Frontal cortex (tissue), 4 donors: ENCODE data around the gene KRT86. TPM values are rescaled to one million over a fixed set of nuclear protein-coding genes. Genes with fewer than 3 reads are reported as not detected.
"Not testable (repeated sequence)": the region's sequence is repeated elsewhere in the genome, so short reads cannot be mapped to it uniquely, and the experiment has no call there.

Source experiments
- DNase-seq, 2 donors: peaks; one replicate each; pipeline ENCODE4 v3.0.0; 2012; ENCODE audit warnings: low spot score in 2 of 2
- FAIRE-seq: peaks from 2 replicates; lab custom pipeline; 2012; peaks lifted over from hg19 to GRCh38; lab: Jason Lieb, UNC
- total RNA-seq: library from RNA; depleted of rRNA; stranded (reverse); fragments of >200 nt; gene quantifications from one replicate; pipeline ENCODE4 v1.2.3, GENCODE V29; 2014
- donor health status: control.
- donor health status: control.
- donor health status: control.

KRT86 gene
- total RNA-seq, 1 donor from 2014 or later, result under 0.01 TPM

DNA sequence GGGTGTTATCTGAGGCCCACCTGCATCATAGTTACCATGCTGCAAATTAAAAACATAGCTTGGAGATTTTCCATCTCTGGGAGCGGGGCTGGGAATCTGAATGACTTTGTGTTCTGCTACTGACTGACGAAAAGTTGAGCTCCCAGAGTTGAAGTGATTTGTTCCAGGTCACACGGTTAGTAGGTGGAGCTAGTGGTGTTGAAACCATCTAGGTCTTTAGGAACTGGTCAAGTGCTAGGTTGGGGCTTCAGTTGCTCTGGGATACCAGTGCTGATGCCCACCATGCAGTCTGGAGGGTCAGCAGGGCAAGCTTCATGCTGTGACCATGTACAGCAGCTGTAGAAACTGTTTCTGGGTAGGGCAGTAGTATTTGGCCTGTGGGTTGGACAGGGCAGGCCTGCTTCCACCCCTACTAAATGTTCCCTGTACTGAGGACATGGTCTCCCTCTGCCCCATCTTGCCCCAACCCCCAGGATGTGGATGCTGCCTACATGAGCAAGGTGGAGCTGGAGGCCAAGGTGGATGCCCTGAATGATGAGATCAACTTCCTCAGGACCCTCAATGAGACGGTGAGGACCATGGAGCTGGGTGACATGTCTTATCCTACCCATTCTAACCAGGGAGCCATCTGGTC, 36.1 kb upstream of the KRT86 start:
- DNase-seq (no peak), FAIRE-seq (no peak)

DNA sequence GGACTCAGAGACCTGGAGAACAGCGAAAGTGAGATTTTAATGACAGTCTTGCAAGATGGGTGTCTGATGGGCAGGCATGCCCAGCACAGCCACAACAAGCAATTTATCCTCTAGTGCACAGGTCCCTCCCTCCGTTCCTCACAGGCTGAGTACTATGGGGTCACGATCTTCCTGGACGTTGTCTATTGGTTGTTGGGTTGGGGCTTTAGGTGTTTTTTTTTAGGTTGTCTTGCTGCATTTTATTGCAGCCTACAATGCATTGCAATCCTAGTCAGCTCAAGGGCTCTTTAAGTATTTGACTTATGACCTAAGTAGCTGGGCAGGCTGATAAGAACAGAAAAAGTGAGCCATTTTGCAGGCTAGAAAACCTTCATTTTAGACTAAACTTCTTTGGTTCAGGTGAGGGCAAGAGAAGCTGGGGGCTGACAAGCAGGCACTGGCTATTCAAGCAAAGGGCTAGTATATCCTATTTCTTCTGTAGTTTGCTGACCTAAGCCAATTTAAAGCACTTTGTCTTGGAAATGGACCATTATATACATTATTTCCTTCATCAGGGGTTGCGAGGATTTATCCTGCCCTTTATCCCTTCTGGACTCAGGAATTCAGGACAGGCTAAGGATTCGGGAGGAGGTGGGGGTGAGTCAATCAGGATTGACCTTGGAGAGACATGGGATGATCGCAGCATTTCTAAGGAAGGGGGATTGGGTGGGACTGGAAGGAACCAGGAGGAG, 35.4 kb upstream of the KRT86 start:
- FAIRE-seq (no peak), DNase-seq (no peak)

- no peak for DNase-seq
- no peak for FAIRE-seq
Observed at GRCh38 chr12:52239767-52240166, 34.7 kb upstream of the KRT86 start.

GRCh38 chr12:52240247-52240646, 34.2 kb upstream of the KRT86 start:
- not testable (repeated sequence) for DNase-seq, FAIRE-seq

DNA sequence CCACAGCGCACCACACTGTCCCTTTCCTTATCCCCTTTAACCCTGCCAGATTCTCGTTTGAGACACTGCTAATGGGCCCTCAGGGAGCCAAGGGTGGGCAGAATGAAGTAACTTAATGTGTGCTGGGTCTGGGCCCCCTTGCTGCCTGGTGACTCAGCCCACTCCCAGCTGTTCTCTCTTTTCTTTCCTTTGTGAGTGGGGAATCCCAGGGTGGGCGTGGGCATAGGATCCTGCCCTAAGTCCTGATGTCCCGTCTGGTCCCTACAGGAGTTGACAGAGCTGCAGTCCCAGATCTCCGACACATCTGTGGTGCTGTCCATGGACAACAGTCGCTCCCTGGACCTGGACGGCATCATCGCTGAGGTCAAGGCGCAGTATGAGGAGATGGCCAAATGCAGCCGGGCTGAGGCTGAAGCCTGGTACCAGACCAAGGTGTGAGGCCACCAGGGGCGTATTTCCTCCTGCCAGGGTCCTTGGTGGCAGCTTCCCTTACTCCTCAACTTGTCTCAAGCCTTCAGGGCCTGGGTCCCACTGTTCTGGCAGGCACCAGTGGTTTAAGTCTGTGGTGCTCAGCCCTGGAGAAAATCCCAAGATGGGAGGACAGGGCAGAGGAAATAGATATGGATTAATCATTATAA, 33.1 kb upstream of the KRT86 start:
- DNase-seq (no peak), FAIRE-seq (no peak)

DNA sequence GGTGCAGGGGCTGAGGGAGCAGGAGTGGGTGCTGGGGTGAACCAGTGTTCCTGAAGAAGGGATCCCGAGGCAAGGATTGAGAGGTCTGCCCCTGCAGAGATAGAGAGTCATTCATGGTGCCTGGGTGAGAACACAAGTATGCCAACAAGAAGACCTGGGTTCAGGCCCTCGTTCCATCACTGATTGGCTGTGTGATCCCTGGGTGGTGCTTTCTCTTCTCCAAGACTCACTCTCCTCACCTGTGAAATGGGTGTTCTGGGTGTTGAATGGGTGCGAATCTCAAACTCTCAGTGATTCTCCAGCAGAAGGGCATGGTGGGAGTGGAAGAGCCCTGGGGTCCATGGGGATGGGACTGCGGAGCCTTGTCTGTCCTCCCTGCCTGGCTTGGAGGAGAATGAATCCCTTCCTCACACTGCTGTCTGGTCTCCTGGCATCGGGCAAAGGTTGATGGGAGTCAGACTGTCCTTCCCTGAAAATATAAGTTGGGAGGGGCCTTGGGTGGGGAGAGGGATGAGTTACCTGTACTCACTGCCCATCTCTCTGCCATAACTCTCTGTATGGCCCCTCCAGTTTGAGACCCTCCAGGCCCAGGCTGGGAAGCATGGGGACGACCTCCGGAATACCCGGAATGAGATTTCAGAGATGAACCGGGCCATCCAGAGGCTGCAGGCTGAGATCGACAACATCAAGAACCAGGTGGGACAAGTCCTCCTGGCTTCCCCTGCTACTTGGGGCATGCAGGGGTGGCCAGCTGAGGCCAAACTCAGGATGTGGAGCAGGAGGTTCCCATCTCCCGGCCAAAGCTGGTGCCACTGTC, 31.8 kb upstream of the KRT86 start:
- DNase-seq, result peak in 1 of 2 donors; percentile 5
- no peak for FAIRE-seq

GRCh38 chr12:52243259-52243855, 31.1 kb upstream of the KRT86 start:
- no peak for DNase-seq
- no peak for FAIRE-seq

DNA sequence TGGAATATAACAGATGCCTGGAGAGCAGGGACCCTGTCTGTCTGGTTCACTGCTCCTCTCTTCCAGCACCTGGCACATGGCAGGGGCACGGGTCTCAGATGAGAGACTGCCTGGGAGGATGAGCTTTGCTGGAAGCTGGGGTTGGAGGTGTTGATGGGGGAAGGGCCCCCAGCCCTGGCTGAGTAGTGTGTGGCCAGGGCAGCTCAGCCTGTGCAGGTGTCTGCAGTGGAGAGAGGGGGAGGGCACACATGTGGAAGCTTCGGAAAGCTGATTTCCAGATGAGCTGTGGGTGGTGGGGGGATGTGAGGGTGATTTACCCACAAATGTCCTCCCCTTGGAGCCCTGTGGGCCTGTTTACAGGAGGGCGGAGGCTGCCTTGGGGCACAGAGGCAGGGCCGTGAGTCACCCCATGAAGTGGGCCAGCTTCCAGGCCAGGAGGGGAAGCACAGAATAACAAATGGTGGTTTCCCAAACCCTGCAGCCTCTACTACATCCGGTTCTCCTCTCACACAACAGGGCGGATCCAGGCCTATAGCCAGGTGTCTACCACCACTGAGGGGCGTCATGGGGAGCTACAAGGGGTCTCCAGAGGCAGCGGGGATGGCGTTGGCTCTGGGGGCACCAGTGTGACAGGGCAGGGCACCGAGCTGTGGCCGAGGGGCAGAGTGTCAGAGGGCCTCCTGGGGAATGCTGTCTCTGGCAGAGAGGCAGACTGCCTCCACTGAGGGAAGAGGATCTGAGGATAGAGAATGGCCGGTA, 30.4 kb upstream of the KRT86 start:
- DNase-seq (peak in 1 of 2 donors; percentile 62), FAIRE-seq (no peak)

DNA sequence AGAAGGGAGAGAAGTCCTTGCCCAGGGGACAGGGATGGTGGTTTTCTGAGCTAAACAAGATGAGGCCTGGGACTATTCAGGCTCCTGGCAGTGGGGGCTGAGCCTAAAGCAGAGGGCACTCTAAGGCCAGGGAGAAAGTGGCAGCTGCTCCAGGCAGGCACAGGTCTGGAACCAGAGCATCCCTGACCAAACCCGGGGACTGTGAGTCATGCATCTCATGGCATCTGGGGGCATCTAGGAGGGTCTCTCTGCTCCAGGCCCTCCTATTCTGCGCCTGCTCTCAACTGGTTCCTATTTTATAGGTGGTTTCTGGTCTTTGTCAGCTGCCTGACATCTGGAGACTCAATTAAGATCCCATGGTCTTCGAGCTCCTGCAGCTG, 29.8 kb upstream of the KRT86 start:
- FAIRE-seq, result no peak
- DNase-seq, result no peak

GRCh38 chr12:52245259-52245961, 29.0 kb upstream of the KRT86 start:
- DNase-seq, result no peak
- no peak for FAIRE-seq

- FAIRE-seq (no peak), DNase-seq (no peak)
Observed at GRCh38 chr12:52245962-52246569, 28.4 kb upstream of the KRT86 start.

DNA sequence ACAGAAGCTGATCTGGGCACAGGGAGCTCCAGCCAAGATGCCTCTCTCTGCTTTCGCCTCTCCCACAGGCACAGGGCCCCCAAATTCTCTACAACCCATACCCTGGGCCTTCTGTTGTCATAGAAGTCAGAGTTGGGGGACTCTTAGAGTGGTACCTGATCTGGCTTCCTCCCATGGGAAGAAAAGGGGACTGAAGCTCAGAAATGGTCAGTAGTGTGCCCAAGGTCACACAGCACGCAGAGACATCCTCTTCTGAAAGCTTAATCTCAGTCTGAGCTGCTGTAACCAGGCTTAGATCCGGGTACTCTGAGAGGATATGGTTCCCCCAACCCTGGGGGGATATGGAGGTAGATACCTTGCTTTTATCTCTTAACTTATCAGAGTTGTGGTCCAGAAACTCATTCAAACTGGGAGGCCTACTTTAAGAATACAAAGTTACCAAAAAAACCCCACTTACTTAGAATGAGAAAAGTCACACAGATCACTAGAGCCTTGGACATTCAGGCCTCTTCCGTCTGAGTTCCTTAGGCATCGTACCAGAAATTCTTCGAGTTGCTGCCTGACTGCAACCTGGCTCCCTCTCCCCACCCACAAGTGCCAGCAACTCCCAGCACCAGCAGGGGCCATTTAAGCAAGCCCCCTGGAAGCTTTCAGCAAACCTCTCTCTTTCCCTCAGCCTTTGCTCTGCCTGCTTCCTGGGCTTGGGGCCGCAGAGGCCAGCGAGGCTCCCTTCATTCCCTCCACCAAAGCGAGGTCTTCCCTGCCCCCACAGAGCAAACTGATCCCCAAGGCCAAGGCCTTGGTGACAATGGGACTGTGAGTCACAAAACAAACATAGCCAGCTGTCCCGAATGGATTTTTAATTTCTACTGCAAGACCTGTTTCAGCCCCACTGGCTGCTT, 27.5 kb upstream of the KRT86 start:
- FAIRE-seq (no peak), DNase-seq (peak in 1 of 2 donors; percentile 12)

- no peak for FAIRE-seq
- DNase-seq, result peak in 1 of 2 donors; percentile 10
Observed at GRCh38 chr12:52247622-52248540, 26.6 kb upstream of the KRT86 start.

GRCh38 chr12:52248541-52249461, 25.6 kb upstream of the KRT86 start:
- FAIRE-seq (no peak), DNase-seq (peak in 1 of 2 donors; percentile 38)

DNA sequence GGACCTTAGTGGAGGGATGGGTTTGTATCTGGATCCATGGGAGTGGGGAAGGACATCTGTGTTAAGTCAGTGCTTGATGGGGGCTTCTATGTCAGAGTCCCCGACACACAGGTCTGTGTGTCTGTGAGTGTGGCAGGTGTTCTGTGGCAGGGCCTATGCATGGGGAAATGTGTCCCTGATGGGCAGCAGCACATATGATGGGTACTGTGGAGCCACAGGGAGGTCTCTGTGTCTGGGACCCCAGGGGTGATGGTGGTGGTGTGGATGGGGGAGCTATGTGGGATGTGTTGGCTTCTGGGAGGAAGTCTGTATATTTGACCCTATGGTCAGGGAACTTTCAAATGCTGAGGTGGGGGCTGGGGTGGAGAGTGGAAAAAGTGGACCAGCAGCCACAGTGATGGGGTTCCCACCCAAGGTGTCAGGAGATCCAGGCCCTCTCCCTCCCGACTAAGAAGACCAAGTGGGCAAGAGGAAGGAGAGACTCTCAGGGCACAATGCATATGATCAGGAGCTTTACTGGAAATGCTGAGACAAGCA, 24.9 kb upstream of the KRT86 start:
- FAIRE-seq (no peak), DNase-seq (peak in 1 of 2 donors; percentile 11)
